Umbilical cord (tissue), 2 donors: ENCODE measurements around the gene ARRDC1. TPM values are rescaled to one million over a fixed set of nuclear protein-coding genes. Genes with fewer than 3 reads are reported as not detected.
A peak's percentile ranks its signal among the peaks of the same experiment; 100 is the strongest.
"Not testable (repeated sequence)": the region's sequence is repeated elsewhere in the genome, so short reads cannot be mapped to it uniquely, and the experiment has no call there.

Experiments
- DNase-seq: peaks from one replicate; pipeline ENCODE4 v3.0.0-alpha.2; 2015; ENCODE audit warnings: low spot score
- total RNA-seq: library from RNA; depleted of rRNA; stranded (reverse); fragments of >200 nt; gene quantifications from one replicate; pipeline ENCODE4 v1.2.3, GENCODE V29; 2014; ENCODE audit warnings: low replicate concordance; ENCODE audit not compliant: insufficient read depth

The ARRDC1 gene, protein sequence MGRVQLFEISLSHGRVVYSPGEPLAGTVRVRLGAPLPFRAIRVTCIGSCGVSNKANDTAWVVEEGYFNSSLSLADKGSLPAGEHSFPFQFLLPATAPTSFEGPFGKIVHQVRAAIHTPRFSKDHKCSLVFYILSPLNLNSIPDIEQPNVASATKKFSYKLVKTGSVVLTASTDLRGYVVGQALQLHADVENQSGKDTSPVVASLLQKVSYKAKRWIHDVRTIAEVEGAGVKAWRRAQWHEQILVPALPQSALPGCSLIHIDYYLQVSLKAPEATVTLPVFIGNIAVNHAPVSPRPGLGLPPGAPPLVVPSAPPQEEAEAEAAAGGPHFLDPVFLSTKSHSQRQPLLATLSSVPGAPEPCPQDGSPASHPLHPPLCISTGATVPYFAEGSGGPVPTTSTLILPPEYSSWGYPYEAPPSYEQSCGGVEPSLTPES
- total RNA-seq, result 11.3 TPM

DNA sequence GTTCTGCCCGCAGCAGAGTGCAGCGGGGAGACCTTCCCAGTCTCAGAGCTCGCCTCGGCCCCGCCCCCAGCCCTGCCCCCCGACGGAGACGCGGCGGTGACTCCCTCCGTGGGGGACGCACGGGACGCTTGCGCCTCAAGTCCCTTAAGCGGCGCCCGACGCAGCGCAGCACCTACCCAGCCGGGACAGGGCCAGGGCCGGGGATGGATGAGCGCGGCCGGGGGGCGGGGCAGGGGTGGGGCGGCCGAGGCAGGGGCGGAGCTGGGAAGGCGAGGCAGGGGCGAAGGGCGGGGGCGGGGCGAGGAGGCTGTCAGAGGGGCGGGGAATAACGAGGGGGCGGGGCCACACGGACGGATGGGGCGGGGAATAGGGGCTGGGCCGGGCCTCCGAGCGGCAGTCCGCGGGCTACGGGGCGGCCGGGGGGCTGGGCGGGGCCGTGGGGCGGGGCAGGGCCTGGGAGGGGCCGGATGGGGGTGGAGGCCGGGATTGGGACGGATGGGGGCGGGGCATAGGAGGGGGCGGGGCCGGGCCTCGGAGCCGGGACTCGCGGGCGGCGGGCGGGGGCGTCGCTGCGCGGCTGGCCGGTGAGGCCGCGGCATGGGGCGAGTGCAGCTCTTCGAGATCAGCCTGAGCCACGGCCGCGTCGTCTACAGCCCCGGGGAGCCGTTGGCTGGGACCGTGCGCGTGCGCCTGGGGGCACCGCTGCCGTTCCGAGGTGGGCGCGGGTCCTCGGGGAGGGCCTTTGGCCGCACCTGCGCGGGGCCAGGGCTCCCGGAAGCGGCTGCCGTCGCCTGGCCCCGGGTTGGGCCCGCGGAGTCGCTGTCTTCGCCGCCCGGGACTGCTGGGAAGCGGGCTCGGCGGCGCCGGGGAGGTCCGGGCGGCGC lies at the start of gene ARRDC1:
ARRDC1 (plus strand) TSS at position 566 of the 884 bp plus-strand sequence; CDS start at position 598, 32 bp downstream.
- DNase-seq, result peak; percentile 92

DNA sequence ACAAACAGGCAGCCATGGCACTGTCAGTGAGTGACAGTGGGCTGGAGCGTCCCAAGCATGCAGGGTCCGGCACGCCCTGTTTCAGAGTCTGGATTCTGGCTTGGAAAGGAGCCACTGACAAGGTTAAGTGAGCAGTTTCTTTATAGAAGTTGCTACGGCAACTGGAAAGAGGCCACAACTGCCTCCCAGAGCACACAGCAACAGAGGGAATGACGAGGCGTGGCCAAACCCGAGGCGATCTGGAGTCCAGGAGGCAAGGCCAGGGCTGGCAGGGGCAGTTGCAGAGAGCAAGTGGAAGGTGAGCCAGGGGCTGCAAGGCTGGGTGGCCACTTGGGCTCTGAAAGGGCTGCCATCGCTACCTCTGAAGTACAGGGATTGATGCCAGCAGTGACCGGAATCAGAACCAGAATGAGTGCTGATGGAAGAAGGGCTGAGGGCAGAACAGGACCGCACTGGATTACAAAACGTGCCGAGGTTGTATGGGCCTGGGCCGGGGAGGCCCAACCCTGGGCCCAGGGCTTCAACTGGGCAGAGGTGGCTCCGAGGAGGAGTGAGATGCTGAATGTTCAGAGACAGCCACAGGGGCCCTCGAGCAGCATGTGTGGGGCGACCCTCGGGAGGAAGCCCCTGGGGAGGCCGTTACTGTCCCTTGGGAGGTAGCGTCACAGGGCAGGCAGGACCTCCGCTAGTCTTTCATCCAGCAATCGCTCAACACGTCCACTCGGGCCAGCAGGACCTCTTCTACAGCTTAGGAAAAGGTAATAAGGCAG lies 49.2 kb upstream of the ARRDC1 start:
- no peak for DNase-seq

DNA sequence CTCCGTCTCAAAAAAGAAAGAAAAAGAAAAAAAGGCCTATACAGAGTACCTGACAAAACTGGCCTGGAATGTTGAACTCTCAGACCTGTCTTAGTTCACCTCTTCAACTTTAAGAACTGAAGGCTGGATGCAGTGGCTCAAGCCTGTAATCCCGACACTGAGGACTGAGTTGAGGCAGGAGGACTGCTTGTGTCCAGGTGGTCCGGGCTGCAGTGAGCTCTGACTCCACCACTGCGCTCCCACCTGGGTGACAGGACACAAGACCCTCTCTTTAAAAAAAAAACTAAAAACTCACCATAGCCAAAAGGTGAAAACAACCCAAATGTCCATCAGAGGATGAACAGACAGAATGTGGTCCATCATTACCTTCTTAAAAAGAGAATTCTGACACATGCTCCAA lies 47.4 kb upstream of the ARRDC1 start:
- no peak for DNase-seq

DNA sequence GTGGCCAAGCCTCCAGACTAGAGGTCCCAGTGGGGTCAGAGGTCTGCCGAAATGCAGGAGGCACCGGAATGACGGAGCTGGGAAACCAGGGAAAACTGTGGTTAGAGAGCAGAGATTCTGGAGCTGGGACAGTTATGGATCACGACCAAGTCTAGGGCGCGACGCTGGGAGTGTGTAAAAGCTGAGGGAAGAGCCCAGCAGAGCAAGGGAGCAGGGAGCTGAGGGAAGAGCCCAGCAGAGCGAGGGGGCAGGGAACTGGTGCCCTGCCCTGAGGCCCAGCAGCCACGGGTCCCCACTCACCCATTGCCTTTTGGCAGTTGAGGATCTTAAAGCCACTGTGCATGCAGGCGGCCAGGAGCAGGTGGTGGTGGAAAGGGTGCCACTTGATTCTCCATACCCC lies 41.4 kb upstream of the ARRDC1 start:
- no peak for DNase-seq

DNA sequence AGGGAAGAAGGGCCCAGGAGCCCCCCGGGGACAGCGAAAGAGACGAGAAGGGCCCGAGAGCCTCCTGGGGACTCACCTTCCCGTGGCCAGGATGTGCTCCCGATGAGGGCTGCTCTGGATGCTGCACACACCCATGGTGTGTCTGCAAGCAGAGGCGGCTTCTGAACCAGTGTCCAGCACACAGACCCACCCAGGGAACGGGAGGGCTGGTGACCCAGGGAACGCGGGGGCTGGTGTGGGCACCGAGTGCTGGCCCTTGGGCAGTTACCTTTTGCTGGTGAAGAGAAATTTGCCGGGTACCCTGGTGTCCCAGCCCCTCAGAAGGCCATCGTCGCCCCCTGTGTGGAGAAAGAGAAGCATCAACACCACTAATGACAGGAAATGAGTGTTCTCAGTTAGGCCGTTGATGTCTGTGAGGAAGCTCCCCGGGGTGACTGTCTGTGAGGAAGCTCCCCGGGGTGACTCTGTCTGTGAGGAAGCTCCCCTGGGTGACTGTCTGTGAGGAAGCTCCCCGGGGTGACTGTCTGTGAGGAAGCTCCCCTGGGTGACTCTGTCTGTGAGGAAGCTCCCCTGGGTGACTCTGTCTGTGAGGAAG lies 40.6 kb upstream of the ARRDC1 start:
- no peak for DNase-seq

DNA sequence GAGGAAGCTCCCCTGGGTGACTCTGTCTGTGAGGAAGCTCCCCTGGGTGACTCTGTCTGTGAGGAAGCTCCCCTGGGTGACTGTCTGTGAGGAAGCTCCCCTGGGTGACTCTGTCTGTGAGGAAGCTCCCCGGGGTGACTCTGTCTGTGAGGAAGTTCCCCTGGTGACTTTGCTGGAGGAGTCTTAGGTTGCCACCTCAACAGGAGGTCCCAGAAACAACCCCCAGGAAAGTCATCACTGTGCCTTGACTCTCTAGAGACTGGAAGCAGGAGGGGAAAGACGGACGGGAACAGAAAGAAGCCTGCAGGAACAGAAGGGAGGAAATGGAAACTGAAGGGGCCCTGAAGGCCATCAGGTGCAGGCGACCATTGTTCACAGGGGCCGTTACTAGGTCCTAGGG lies 37.0 kb upstream of the ARRDC1 start:
- DNase-seq, result not testable (repeated sequence)

DNA sequence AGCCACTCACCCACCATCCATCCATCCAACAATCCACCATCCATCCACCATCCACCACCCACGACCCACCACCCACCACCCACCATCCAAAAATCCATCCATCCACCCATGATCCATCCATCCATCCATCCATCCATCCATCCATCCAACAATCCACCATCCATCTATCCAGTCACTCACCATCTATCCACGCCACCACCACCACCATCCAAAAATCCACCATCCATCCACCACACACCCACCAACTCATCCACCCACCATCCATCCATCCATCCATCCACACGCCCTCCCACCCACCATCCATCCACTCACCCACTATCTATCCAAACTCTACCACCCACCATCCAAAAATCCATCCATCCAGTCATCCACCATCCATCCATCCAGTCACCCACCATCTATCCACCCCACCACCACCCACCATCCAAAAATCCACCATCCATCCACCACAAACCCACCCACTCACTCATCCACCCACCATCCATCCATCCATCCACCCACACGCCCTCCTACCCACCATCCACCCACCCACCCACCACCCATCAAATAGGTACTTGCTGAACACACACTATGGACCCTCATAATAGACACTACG lies 35.8 kb upstream of the ARRDC1 start:
- no peak for DNase-seq

DNA sequence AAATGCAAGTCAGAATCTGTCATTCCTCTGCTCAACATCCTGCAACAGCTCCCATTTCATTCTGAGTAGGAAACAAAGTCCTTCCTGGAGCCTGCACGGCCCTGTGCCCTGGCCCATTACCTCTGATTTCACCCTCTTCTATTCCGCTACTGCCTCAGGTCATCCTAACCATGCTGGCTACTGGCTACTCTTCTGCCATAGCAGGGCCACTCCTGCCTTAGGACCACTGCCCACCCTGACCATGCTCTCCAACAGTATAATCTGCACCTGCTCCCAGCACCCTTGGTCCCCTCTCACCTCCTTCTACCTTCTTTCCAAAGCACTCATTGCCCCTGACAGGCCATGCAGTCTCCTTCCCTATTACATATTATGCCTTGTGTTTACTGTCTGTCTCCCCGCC lies 34.9 kb upstream of the ARRDC1 start:
- DNase-seq, result no peak

DNA sequence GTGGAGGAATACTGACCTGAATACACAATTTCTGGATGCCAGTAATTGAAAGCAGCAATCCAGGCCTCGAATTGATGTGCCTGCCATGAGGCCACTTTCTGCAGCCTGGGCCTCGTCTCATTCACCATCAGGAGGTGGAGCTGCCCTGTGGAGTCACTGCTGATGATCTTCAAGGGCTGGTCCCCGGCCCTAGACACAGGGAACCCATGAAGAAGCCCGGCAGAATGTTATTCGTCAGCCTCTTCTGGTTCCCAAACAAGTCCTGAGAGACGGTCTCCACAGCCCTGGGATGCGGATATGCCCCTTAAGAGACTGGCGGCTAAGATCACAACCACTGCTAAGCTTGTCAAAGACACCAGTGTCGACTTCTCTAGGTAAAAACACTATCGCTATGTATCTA lies 31.3 kb upstream of the ARRDC1 start:
- no peak for DNase-seq

DNA sequence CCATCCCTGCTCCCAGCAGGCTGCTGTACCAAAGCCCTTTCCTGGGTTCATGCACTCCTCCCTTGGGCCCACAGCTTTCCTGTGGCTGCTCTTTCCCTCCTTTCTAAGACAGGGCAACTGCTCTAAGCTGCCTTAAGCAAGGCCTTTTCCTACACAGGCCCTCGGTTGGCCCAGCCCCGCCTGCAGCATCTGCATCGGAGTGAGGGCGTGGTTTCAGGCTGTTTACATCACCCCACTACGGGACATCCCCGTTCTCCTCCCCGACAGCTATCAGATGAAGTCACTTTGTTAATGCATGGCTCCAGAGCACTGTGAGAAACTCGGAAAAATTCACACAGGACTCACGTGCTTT lies 30.1 kb upstream of the ARRDC1 start:
- no peak for DNase-seq

DNA sequence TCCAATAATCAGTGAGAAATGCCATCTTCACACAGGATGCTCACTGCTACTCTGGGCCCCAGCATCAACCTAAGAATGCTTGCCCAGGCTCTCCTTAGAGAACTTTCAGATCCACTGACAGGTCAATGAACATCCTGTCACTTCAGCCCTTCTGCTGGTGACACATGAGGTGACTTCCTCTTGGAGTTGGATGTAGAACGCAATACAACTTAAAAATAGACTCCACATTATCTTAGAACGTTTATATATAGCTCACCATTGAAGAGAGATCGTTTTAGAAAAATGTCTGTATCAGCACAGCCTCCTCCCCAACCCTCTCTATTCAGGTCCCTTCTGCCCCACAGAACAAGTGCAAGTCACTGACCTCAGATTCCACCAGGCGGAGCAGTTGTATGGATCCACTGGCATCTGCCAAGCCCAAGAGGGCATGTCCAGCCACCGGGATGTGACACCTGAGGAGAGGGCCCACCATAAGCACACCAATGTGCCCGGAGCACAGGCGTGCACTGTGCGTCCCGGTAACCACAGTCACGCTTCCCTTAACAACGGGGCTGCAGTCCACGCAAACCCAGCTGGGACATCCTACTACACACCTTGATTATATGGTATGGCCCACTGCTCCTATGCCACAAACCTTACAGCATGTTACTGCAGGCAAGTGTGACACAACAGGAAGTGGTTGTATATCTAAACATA lies 29.6 kb upstream of the ARRDC1 start:
- DNase-seq, result no peak

DNA sequence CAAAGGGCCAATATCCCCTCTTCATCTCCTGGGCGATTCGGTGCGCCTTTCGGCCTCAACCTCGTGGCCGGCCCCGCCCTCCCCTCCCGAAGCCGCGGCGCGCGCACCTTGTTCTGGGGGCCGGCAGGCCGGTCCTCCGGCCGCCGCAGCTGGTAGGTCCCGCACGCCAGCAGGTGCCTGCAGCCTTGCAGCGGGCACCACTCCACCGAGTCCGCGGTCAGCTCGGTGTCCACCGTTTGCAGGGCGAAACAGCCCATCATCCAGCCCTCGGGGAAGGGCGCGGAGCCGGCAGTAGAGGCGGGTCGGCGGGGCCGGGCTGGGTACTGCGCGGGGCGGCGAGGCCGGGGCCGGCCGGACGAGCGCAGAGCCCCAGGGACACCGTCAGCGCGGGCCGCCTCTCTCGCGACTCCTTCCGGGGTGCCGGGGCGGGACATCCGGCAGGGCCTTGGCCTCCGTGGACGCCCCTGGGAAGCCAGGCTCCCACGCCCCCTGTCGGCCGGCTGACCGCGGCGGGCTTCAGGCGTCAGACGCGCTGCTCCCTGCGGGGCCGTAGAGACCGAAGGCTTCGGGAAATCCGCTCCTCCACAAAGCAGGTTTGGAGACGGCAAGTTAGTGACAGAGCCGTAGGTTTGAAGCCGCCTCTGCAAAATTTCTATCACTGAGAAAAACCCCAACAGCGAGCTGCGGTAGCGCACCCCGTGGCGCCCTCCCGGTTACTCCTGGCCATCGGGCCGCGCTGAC lies 26.8 kb upstream of the ARRDC1 start, which contains the start of gene DPH7:
DPH7 (minus strand) TSS at position 408 of the 741 bp plus-strand sequence; CDS start at position 260, 148 bp downstream.
- DNase-seq, result peak; percentile 95

DNA sequence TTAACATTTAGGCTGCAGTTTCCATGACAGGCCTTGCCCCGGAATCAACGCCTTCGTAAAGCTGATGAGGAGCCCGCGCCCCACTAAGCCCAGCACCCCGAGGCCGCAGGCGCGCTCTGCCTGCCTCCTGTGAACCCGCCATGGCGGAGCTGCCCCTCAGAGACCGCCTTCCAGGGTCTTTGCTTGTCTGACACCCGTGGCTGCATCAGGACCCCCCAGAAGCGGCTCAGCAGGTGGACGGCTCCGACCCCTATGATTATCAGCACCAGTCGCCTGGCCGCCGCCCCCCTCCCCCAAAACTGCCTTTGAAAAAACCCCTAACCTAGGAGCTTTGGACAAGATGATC lies 26.3 kb upstream of the ARRDC1 start:
- no peak for DNase-seq

DNA sequence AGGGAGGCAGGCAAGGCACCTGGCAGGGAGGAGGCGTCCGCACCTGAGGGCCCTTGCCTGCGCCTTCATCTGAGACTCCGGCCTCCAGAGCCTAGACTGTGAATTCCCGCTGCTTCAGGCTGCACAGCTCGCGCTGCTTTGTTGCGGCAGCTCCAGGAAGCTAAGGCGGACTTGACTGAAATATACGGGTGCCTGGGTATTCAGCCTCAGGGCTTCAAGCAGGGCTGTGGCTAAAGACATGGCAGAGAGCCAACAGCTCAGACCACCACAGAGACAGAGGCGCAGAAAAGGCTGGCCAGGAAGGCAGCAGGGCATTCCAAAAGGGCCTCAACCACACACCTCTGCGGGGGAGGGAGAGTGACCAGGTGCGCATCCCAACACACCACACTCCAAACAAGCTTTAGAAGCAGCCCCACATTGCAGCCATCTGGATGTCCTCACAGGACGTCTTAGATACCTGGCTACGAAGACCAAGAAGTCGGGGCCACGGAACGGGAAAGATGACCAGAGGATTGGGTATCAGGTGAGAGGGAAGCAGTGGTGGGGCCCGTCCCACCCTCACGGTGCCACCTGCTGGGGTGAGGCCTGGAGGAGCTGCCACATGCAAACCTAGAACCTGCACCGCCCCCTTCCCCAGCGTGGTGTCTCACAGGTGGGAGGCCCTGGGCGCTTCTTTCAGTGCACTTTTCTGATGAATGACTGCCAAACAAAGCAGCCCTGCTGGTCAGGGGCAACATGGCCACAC lies 25.1 kb upstream of the ARRDC1 start:
- no peak for DNase-seq

DNA sequence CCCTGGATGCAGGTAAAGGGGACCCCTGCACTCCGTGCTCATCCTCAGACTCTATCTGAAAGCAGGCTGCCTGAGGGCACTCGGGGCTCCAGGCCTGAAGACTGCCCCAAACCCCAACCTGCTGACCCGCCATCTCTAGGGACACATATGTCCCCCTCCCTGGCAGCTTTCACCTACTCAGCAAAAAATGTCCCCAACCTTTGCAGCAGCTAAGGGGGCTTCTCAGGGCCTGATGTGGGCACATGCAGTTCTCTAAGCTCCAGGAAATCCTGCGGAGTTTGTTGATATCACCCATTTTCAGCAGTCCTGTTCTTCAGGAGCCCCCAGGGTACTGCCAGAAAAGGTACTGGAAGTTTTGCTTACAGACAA lies 24.5 kb upstream of the ARRDC1 start:
- no peak for DNase-seq

DNA sequence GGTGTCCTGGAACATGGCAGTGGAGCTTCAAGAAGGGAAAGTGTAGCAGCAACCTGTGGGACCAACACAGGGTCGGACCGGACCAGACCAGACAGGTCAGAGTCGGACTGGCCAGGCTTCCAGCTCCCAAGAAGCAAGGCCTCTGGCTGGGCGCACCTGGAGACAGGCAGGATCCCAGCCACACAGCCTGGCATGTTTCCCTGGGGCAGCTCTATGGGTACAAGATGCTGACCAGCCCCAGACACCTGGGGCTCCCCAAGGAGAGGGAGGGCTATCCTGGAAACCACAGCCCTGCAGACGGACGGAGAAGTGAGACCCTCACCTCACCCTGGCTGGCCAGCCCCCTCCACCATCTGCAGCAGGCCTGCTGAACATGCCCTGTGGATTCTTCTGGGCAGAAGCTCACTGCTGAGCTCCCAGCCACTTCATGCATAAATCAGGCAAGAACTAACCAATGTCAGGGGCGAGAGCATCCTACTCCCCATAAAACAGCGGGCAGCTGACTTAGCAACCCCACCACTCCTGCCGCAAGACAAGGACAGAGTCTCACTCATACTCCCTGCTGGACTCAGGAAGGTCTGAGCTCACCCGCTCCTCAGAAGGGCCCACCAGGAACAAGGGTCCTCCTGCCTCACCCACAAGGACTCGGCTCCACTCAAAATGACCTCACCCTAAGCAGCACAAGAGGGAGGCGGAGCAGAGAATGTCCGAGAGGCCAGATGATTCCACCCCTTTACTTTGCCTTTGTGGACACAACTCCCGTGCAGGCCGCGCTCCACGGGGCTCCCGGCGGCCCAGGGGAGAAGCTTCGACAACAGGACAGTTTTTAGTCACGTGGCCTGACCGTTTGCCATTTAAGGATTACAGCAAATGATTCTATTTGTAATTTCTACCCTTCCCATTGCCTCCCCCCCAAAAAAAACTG lies 23.9 kb upstream of the ARRDC1 start:
- DNase-seq, result no peak

DNA sequence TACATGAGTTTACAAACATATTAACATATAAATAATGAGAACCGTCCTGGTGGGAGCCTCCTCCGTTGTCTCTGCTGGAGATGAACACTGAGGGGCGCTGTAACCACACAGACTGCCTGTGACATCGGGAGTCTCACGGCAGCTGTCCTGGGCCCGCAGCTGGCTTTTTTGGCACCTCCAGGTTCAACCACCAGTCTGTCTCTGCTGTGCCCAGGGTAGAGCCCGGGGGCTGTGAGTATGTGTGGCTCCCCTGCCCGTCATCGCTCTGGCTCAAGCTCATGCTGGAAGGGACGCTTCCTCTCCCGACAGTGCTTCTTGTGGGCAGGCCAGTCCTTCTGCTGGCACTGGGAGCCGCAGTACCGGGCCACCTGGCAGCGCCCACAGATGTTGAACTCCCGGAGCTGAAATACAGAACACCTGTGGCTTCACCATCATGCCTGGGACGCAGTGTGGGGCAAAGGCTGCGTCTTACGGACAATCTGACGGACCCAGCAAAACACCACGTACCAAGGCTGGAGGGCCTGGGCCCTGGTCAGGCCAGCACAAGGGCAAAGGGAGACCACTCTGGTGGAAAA lies 23.1 kb upstream of the ARRDC1 start:
- no peak for DNase-seq

DNA sequence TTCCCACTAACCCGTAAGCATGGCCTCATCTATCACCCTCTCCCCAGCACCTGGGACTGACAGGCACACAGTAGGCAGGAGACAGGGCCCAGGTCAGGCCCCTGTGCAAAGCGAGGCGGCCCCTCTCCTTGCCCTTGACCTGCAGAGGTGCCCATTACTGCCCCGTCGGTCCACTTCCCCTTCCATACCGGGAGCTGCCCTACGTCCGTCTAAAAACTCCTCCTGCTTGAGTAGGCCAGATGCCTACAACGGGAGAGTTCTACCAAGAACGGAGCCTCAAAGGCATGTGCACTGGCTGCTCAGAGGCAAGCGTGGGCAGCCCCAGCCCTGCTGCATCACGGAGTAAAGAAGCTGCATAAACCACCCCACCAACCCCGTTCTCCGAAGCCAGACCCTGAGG lies 22.1 kb upstream of the ARRDC1 start:
- no peak for DNase-seq
